IMR-90 (cell line): ENCODE data around the gene SRRM4. TPM values are rescaled to one million over a fixed set of nuclear protein-coding genes. Genes with fewer than 3 reads are reported as not detected.

Experiments
- ATAC-seq: fragments of 200-7000 bp; cut with Tn5 transposase; 2 replicates; pipeline ENCODE4 v1.9.1; 2020; ENCODE audit warnings: low read depth, mild to moderate bottlenecking, moderate library complexity
- BruUV-seq: library from RNA; stranded (reverse); fragments of 400-500 nt; replicated peaks from 2 replicates; lab custom pipeline; 2021; lab: Mats Ljungman, UMichigan
- CTCF ChIA-PET: fragments of 300-600 bp; formaldehyde crosslinking; extraction: SDS; loops from one replicate; lab custom pipeline; 2021; ENCODE audit warnings: antibody characterized with exemption; lab: Yijun Ruan, JAX
- POLR2A ChIA-PET: fragments of 300-600 bp; sonication (Branson Sonifier 250); formaldehyde crosslinking; loops from one replicate; lab custom pipeline; 2022; ENCODE audit warnings: antibody characterized with exemption; ENCODE audit not compliant: unreplicated experiment; lab: Charles Lee
- DNase-seq: peaks from one replicate; pipeline ENCODE4 v3.0.0; 2013
- H2AFZ ChIP-seq: replicated peaks from 2 replicates; pipeline ENCODE3; 2013; ENCODE audit warnings: low read length, mild to moderate bottlenecking; ENCODE audit not compliant: poor library complexity
- H2AK5ac ChIP-seq: 2 replicates; pipeline ENCODE4 v1.6.1; 2013; ENCODE audit warnings: low read depth, low read length, inconsistent platforms
- H2AK9ac ChIP-seq: replicated peaks from 2 replicates; pipeline ENCODE3; 2013; ENCODE audit warnings: mild to moderate bottlenecking, low read depth, low read length, moderate library complexity; ENCODE audit not compliant: poor library complexity
- H2BK120ac ChIP-seq: 2 replicates; pipeline ENCODE4 v1.6.1; 2013; ENCODE audit warnings: low read depth, low read length, inconsistent platforms
- H2BK15ac ChIP-seq: 3 replicates; pipeline ENCODE4 v1.6.1; 2013; ENCODE audit warnings: low read depth, low read length, inconsistent platforms
- H2BK20ac ChIP-seq: 2 replicates; pipeline ENCODE4 v1.6.1; 2013; ENCODE audit warnings: low read depth, mild to moderate bottlenecking, inconsistent platforms, low read length, moderate library complexity
- H2BK5ac ChIP-seq: 2 replicates; pipeline ENCODE4 v1.6.1; 2013; ENCODE audit warnings: mild to moderate bottlenecking, low read depth, low read length, inconsistent platforms; ENCODE audit not compliant: poor library complexity, severe bottlenecking
- H3K14ac ChIP-seq: replicated peaks from 2 replicates; pipeline ENCODE4 v1.6.1; 2013; ENCODE audit warnings: low read depth, low read length, inconsistent platforms
- H3K18ac ChIP-seq: 2 replicates; pipeline ENCODE4 v1.6.1; 2013; ENCODE audit warnings: low read depth, low read length, control low read depth
- H3K23ac ChIP-seq: 2 replicates; pipeline ENCODE4 v1.6.1; 2013; ENCODE audit warnings: low read depth, low read length, inconsistent platforms
- H3K27ac ChIP-seq: 2 replicates; pipeline ENCODE4 v1.5.1; 2013; ENCODE audit warnings: mild to moderate bottlenecking, control low read depth, low read length; ENCODE audit not compliant: insufficient read depth
- H3K27me3 ChIP-seq: 2 replicates; pipeline ENCODE4 v1.6.1; 2013; ENCODE audit warnings: low read length; ENCODE audit not compliant: control insufficient read depth, insufficient read depth
- H3K36me3 ChIP-seq: 2 replicates; pipeline ENCODE4 v1.6.1; 2013; ENCODE audit warnings: low read length, mixed read lengths; ENCODE audit not compliant: control insufficient read depth, insufficient read depth
- H3K4ac ChIP-seq: 2 replicates; pipeline ENCODE4 v1.6.1; 2013; ENCODE audit warnings: low read depth, low read length, inconsistent platforms
- H3K4me1 ChIP-seq: 2 replicates; pipeline ENCODE4 v1.6.1; 2013; ENCODE audit warnings: low read length, mixed read lengths; ENCODE audit not compliant: control insufficient read depth, insufficient read depth
- H3K4me2 ChIP-seq: 2 replicates; pipeline ENCODE4 v1.6.1; 2013; ENCODE audit warnings: low read depth, mild to moderate bottlenecking, control low read depth, low read length, moderate library complexity
- H3K4me3 ChIP-seq: 2 replicates; pipeline ENCODE4 v1.5.1; 2013; ENCODE audit warnings: low read depth, mild to moderate bottlenecking, control low read depth, low read length, moderate library complexity; ENCODE audit not compliant: insufficient read depth
- H3K56ac ChIP-seq: 2 replicates; pipeline ENCODE4 v1.6.1; 2013; ENCODE audit warnings: low read length, inconsistent platforms; ENCODE audit not compliant: insufficient read depth; ENCODE audit errors: extremely low read depth
- H3K79me1 ChIP-seq, 2 experiments: 2 replicates each; pipeline ENCODE4 v1.6.1; 2013; ENCODE audit warnings: low read length in 2 of 2, inconsistent platforms in 1 of 2, low read depth in 1 of 2
- H3K9ac ChIP-seq: 2 replicates; pipeline ENCODE4 v1.6.1; 2013; ENCODE audit warnings: low read depth, low read length, control low read depth
- H3K9me1 ChIP-seq: 2 replicates; pipeline ENCODE4 v1.6.1; 2013; ENCODE audit warnings: low read length, inconsistent platforms; ENCODE audit not compliant: insufficient read depth
- H3K9me3 ChIP-seq: 2 replicates; pipeline ENCODE4 v1.6.1; 2013; ENCODE audit warnings: low read length; ENCODE audit not compliant: control insufficient read depth, insufficient read depth
- H4K20me1 ChIP-seq: 2 replicates; pipeline ENCODE4 v1.6.1; 2013; ENCODE audit warnings: low read length, inconsistent platforms; ENCODE audit not compliant: insufficient read depth
- H4K5ac ChIP-seq: 2 replicates; pipeline ENCODE4 v1.6.1; 2013; ENCODE audit warnings: mild to moderate bottlenecking, low read depth, low read length, control low read depth
- H4K8ac ChIP-seq, 2 experiments: 2 replicates each; pipeline ENCODE4 v1.6.1; 2013; ENCODE audit warnings: low read depth in 2 of 2, low read length in 2 of 2, control low read depth in 1 of 2, inconsistent platforms in 1 of 2
- H4K91ac ChIP-seq: 2 replicates; pipeline ENCODE4 v1.6.1; 2013; ENCODE audit warnings: low read depth, low read length, inconsistent platforms; ENCODE audit not compliant: insufficient read depth
- BHLHE40 ChIP-seq: fragments of 150-350 bp; IDR thresholded peaks from 2 replicates; pipeline ENCODE4 v1.6.1; 2016; ENCODE audit warnings: mild to moderate bottlenecking, low read depth, low read length
- CEBPB ChIP-seq: IDR thresholded peaks from 2 replicates; pipeline ENCODE4 v1.6.1; 2012; ENCODE audit warnings: low read depth, low read length, improper control_type of control experiment
- FOS ChIP-seq: fragments of 150-350 bp; IDR thresholded peaks from 2 replicates; pipeline ENCODE4 v1.6.1; 2016; ENCODE audit warnings: low read depth, low read length
- MAFK ChIP-seq: IDR thresholded peaks from 2 replicates; pipeline ENCODE4 v1.6.1; 2012; ENCODE audit warnings: low read depth, low read length, improper control_type of control experiment
- MAZ ChIP-seq: IDR thresholded peaks from 2 replicates; pipeline ENCODE4 v1.6.1; 2012; ENCODE audit warnings: low read depth, mild to moderate bottlenecking, low read length, improper control_type of control experiment, moderate library complexity, borderline replicate concordance
- MXI1 ChIP-seq: IDR thresholded peaks from 2 replicates; pipeline ENCODE4 v1.6.1; 2012; ENCODE audit warnings: low read depth, mild to moderate bottlenecking, low read length, moderate library complexity, borderline replicate concordance
- NFE2L2 ChIP-seq: fragments of 150-350 bp; IDR thresholded peaks from 2 replicates; pipeline ENCODE4 v1.6.1; 2016; ENCODE audit warnings: low read depth, mild to moderate bottlenecking, low read length
- POLR2A ChIP-seq: IDR thresholded peaks from 2 replicates; pipeline ENCODE4 v1.6.1; 2012; ENCODE audit warnings: mild to moderate bottlenecking, low read depth, low read length
- RAD21 ChIP-seq: IDR thresholded peaks from 2 replicates; pipeline ENCODE4 v1.6.1; 2012; ENCODE audit warnings: low read length, improper control_type of control experiment
- RCOR1 ChIP-seq: IDR thresholded peaks from 2 replicates; pipeline ENCODE4 v1.6.1; 2012; ENCODE audit warnings: mild to moderate bottlenecking, low read length, improper control_type of control experiment; ENCODE audit not compliant: insufficient replicate concordance
- RFX5 ChIP-seq: IDR thresholded peaks from 2 replicates; pipeline ENCODE4 v1.8.0; 2012; ENCODE audit warnings: low read depth, mild to moderate bottlenecking, low read length, moderate library complexity
- SMC3 ChIP-seq: fragments of 150-350 bp; IDR thresholded peaks from 2 replicates; pipeline ENCODE4 v1.6.1; 2016; ENCODE audit warnings: low read depth, mild to moderate bottlenecking, antibody characterized with exemption, low read length, moderate library complexity
- WGBS, 2 experiments: methylation state at CpG; one replicate each; pipeline versions ENCODE4 v1.1.5 to v1.1.7; 2013; ENCODE audit warnings: missing lambda C conversion rate in 2 of 2; ENCODE audit not compliant: insufficient read length in 1 of 2; ENCODE audit errors: extremely low coverage in 2 of 2; 5-methylcytosine and 5-hydroxymethylcytosine counted together
- dilution Hi-C: fragments of 300-500 bp; cut with HindIII; formaldehyde crosslinking; loops from one replicate; pipeline ENCODE4 v1.14.3; 2018; ENCODE audit warnings: low sequenced_read_pairs; ENCODE audit not compliant: unreplicated experiment
- in situ Hi-C: fragments of 300-500 bp; cut with MboI; formaldehyde crosslinking; loops from 3 replicates; pipeline ENCODE4 v1.14.3; 2019; ENCODE audit warnings: low sequenced_read_pairs, inconsistent platforms, mixed read lengths
- intact Hi-C: fragments of 100-400 bp; cut with micrococcal nuclease; formaldehyde crosslinking; loops from 2 replicates; pipeline ENCODE4 v1.10.0; 2022
- polyA plus RNA-seq, 3 experiments: library from polyadenylated mRNA; depleted of rRNA; stranded (reverse); fragments of >200 nt; gene quantifications; 2 replicates each; pipeline ENCODE4 v1.2.3, GENCODE V29; 2012; ENCODE audit warnings: low replicate concordance in 1 of 3
- total RNA-seq: library from RNA; depleted of rRNA; stranded (reverse); fragments of >200 nt; gene quantifications from 2 replicates; pipeline ENCODE4 v1.2.3, GENCODE V29; 2012
- TF ChIP-seq, protein P1 (sequence below): fragments of 150-350 bp; IDR thresholded peaks from 2 replicates; pipeline ENCODE4 v1.6.1; 2016; ENCODE audit warnings: low read depth, mild to moderate bottlenecking, low read length, moderate library complexity, borderline replicate concordance
- TF ChIP-seq, protein P2 (sequence below): conservative IDR thresholded peaks from 2 replicates; pipeline ENCODE4 v1.5.1; 2012; ENCODE audit warnings: mild to moderate bottlenecking, low read depth, low read length, improper control_type of control experiment

SRRM4 gene
- total and polyA plus RNA-seq, 2 of the 4 experiments (the other 2 are of a cell fraction) = not detected

DNA sequence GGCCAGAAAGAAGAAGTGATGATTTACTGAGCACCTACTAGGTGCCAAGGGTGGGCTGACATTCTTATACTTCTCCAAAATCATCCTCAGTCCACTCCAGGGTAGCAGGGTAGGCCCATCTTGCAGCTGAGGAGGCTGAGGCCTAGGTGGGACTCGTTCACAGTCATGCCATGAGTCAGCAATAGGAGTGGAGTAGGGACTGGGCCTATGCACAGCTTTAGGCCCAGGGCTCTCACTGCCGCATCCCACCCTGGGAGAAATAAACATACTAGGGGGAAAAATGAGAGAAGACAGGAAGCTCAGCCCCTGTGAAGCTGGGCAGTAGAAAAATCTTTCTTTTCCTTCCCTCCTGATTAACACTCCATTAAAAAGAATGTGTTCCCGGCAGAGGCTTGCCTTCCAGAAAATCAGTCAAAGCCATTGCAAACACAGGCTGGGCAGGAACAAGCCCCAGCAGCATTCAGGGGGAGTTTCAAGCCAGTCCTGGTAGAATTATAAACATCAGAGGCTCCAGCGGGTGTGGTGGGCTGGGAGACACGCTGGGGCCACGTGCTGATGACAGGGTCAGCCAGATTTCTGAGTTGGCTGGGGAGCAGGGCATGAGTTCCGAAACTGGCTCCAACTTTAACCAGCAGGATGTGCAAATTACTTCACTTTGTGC, 199.2 kb downstream of the SRRM4 start:
- peak overlapping the region; percentile 66 for H2BK120ac ChIP-seq
- H2AFZ ChIP-seq = peak overlapping the region; percentile 53
- no peak for TF ChIP-seq MAZ
- TF ChIP-seq BHLHE40 = peak; percentile 84
- TF ChIP-seq MAFK = peak; percentile 56; the same call in 1 of the 2 replicates
- no peak for TF ChIP-seq RCOR1
- peak; percentile 99 for TF ChIP-seq MXI1
- TF ChIP-seq, protein P1, sequence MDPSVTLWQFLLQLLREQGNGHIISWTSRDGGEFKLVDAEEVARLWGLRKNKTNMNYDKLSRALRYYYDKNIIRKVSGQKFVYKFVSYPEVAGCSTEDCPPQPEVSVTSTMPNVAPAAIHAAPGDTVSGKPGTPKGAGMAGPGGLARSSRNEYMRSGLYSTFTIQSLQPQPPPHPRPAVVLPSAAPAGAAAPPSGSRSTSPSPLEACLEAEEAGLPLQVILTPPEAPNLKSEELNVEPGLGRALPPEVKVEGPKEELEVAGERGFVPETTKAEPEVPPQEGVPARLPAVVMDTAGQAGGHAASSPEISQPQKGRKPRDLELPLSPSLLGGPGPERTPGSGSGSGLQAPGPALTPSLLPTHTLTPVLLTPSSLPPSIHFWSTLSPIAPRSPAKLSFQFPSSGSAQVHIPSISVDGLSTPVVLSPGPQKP = no peak
- no peak for TF ChIP-seq CEBPB
- TF ChIP-seq, protein P2, sequence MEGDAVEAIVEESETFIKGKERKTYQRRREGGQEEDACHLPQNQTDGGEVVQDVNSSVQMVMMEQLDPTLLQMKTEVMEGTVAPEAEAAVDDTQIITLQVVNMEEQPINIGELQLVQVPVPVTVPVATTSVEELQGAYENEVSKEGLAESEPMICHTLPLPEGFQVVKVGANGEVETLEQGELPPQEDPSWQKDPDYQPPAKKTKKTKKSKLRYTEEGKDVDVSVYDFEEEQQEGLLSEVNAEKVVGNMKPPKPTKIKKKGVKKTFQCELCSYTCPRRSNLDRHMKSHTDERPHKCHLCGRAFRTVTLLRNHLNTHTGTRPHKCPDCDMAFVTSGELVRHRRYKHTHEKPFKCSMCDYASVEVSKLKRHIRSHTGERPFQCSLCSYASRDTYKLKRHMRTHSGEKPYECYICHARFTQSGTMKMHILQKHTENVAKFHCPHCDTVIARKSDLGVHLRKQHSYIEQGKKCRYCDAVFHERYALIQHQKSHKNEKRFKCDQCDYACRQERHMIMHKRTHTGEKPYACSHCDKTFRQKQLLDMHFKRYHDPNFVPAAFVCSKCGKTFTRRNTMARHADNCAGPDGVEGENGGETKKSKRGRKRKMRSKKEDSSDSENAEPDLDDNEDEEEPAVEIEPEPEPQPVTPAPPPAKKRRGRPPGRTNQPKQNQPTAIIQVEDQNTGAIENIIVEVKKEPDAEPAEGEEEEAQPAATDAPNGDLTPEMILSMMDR = no peak
- TF ChIP-seq POLR2A = peak; percentile 33; the same call in 1 of the 2 replicates
- TF ChIP-seq FOS = 0 out of 2 replicates have a peak, but pooled peaks have one; percentile 22
- peak; percentile 80; the same call in 1 of the 2 replicates for TF ChIP-seq NFE2L2
- no peak for TF ChIP-seq SMC3
- TF ChIP-seq RAD21 = peak; percentile 14; the same call in 1 of the 2 replicates
- TF ChIP-seq RFX5 = no peak

More for the DNA sequence above, 199.2 kb downstream of the SRRM4 start:
- DNase-seq (peak; percentile 66), ATAC-seq (peak; percentile 12)
- Histone ChIP-seq H3K4ac (peak overlapping the region; percentile 82), H4K91ac (peak overlapping the region; percentile 92), H3K14ac (peak overlapping the region; percentile 81), H2BK20ac (peak overlapping the region; percentile 34; the same call in 1 of the 2 replicates), H3K4me3 (peak overlapping the region; percentile 39), H4K5ac (peak overlapping the region; percentile 94), H3K23ac (peak overlapping the region; percentile 44; the same call in 1 of the 2 replicates), H3K79me1 (peaks cover 25 to 27% of the 10 kb centered on the region in 2 experiments), H3K9me3 (no peaks in the 10 kb centered on the region), H3K9ac (peak overlapping the region; percentile 75), H3K18ac (peak overlapping the region; percentile 98), H4K8ac (peak overlapping the region; percentile 78 to 86), H3K27ac (peak overlapping the region; percentile 70), H3K56ac (peak overlapping the region; percentile 74; the same call in 1 of the 2 replicates), H3K36me3 (no peaks in the 10 kb centered on the region), H3K9me1 (no peaks in the 10 kb centered on the region; the same call in 1 of the 2 replicates), H3K4me2 (peak overlapping the region; percentile 75), H4K20me1 (no peaks in the 10 kb centered on the region), H3K4me1 (peaks cover 13% of the 10 kb centered on the region), H2AK5ac (peak overlapping the region; percentile 50; the same call in 1 of the 2 replicates), H2AK9ac (peak overlapping the region; percentile 82), H3K27me3 (no peaks in the 10 kb centered on the region), H2BK15ac (peak overlapping the region; percentile 18; the same call in 1 of the 3 replicates), H2BK5ac (peak overlapping the region; percentile 80)
- intact Hi-C loops = loop anchor here (2.0 kb wide), 1 partner anchor 66 kb away; no protein-coding TSS in a partner anchor
- POLR2A ChIA-PET = interaction anchor here (0.5 kb wide), 1 partner anchor 138 kb away, joined by 3 read pairs; no protein-coding TSS in a partner anchor
- 0% methylated on average over 3 of the region's 7 CpGs; no CpG with 5 or more reads in 1 of the 2 experiments for WGBS, 2 experiments
- CTCF ChIA-PET = no interaction called here
- in situ Hi-C loops = loop anchor here (25.0 kb wide), 1 partner anchor 768 kb away; no protein-coding TSS in a partner anchor
- dilution Hi-C loops = no loop called here
- no TSS peak for BruUV-seq
